HEK293 (cell line): Measurements from ENCODE around the gene BCL6B.
A peak's percentile ranks its signal among the peaks of the same experiment; 100 is the strongest.

Experiments used
- CTCF ChIA-PET: fragments of 350-600 bp; formaldehyde crosslinking; extraction: SDS; loops from one replicate; lab custom pipeline; 2021; ENCODE audit warnings: antibody characterized with exemption; lab: Yijun Ruan, JAX
- POLR2A ChIA-PET: fragments of 300-600 bp; formaldehyde crosslinking; extraction: SDS; loops from one replicate; lab custom pipeline; 2020; ENCODE audit warnings: antibody characterized with exemption, inconsistent platforms; lab: Yijun Ruan, JAX
- H3K27ac ChIP-seq: fragments of 200-500 bp; sonication (Bioruptor generic); 2 replicates; pipeline ENCODE4 v1.5.1; 2014; ENCODE audit warnings: low read depth, low read length, control low read depth, inconsistent platforms; ENCODE audit errors: extremely low read depth
- H3K36me3 ChIP-seq, 2 experiments: fragments of 200-500 bp in 1 of 2; sonication (Bioruptor generic) in 1 of 2; 1 replicate in 1 of 2; 2 replicates in 1 of 2; pipeline ENCODE4 v1.5.1; 2014 to 2017; ENCODE audit warnings: inconsistent platforms in 2 of 2, low read length in 2 of 2; ENCODE audit not compliant: control insufficient read depth in 2 of 2, insufficient read depth in 1 of 2
- H3K4me1 ChIP-seq: fragments of 200-500 bp; sonication (Bioruptor generic); 2 replicates; pipeline ENCODE4 v1.5.1; 2014; ENCODE audit warnings: mild to moderate bottlenecking, low read length, inconsistent platforms; ENCODE audit not compliant: control insufficient read depth, insufficient read depth
- H3K4me3 ChIP-seq: 2 replicates; pipeline ENCODE4 v1.5.1; 2011; ENCODE audit warnings: low read depth, mild to moderate bottlenecking, control low read depth, low read length, moderate library complexity
- H3K9me3 ChIP-seq: fragments of 200-500 bp; sonication (Bioruptor generic); 2 replicates; pipeline ENCODE4 v1.5.1; 2014; ENCODE audit warnings: low read depth, low read length, inconsistent platforms; ENCODE audit not compliant: control insufficient read depth, insufficient read depth
- CTCF ChIP-seq: fragments of 450-650 bp; formaldehyde crosslinking; IDR thresholded peaks from 2 replicates; pipeline ENCODE4 v1.5.1; 2016; ENCODE audit warnings: missing biosample characterization, missing genetic modification characterization
- GLIS2 ChIP-seq: fragments of 450-650 bp; formaldehyde crosslinking; IDR thresholded peaks from 2 replicates; pipeline ENCODE4 v1.5.1; 2016; ENCODE audit warnings: missing biosample characterization, missing genetic modification characterization
- HIC1 ChIP-seq: fragments of 450-650 bp; formaldehyde crosslinking; IDR thresholded peaks from 2 replicates; pipeline ENCODE4 v1.5.1; 2016; ENCODE audit warnings: missing biosample characterization, missing genetic modification characterization
- SP3 ChIP-seq: fragments of 450-650 bp; formaldehyde crosslinking; IDR thresholded peaks from 2 replicates; pipeline ENCODE4 v1.5.1; 2016; ENCODE audit warnings: missing biosample characterization, missing genetic modification characterization
- ZBTB8A ChIP-seq: fragments of 450-650 bp; formaldehyde crosslinking; IDR thresholded peaks from 2 replicates; pipeline ENCODE4 v1.5.1; 2016; ENCODE audit warnings: missing biosample characterization, missing genetic modification characterization
- ZFP37 ChIP-seq: fragments of 450-650 bp; formaldehyde crosslinking; IDR thresholded peaks from 2 replicates; pipeline ENCODE4 v1.5.1; 2016; ENCODE audit warnings: missing biosample characterization, missing genetic modification characterization
- ZNF16 ChIP-seq: fragments of 450-650 bp; formaldehyde crosslinking; IDR thresholded peaks from 2 replicates; pipeline ENCODE4 v1.5.1; 2016; ENCODE audit warnings: low read depth, missing biosample characterization, missing genetic modification characterization
- ZNF174 ChIP-seq: fragments of 450-650 bp; formaldehyde crosslinking; IDR thresholded peaks from 2 replicates; pipeline ENCODE4 v1.5.0; 2017; ENCODE audit warnings: missing biosample characterization, mild to moderate bottlenecking, missing genetic modification characterization
- ZNF221 ChIP-seq: fragments of 450-650 bp; formaldehyde crosslinking; IDR thresholded peaks from 2 replicates; pipeline ENCODE4 v1.5.1; 2017; ENCODE audit warnings: missing biosample characterization, missing genetic modification characterization, borderline replicate concordance
- ZNF324 ChIP-seq: fragments of 450-650 bp; formaldehyde crosslinking; IDR thresholded peaks from 2 replicates; pipeline ENCODE4 v1.5.1; 2016; ENCODE audit warnings: missing biosample characterization, missing genetic modification characterization
- ZNF354C ChIP-seq: fragments of 450-650 bp; formaldehyde crosslinking; IDR thresholded peaks from 2 replicates; pipeline ENCODE4 v1.5.1; 2016; ENCODE audit warnings: missing biosample characterization, missing genetic modification characterization, low read depth, borderline replicate concordance
- ZNF398 ChIP-seq: fragments of 450-650 bp; formaldehyde crosslinking; IDR thresholded peaks from 2 replicates; pipeline ENCODE4 v1.5.1; 2017; ENCODE audit warnings: missing biosample characterization, missing genetic modification characterization
- ZNF423 ChIP-seq: fragments of 450-650 bp; formaldehyde crosslinking; IDR thresholded peaks from 2 replicates; pipeline ENCODE4 v1.5.1; 2016; ENCODE audit warnings: missing biosample characterization, missing genetic modification characterization
- ZNF777 ChIP-seq: fragments of 450-650 bp; formaldehyde crosslinking; IDR thresholded peaks from 2 replicates; pipeline ENCODE4 v1.5.1; 2017; ENCODE audit warnings: missing biosample characterization, missing genetic modification characterization, borderline replicate concordance
- ZNF792 ChIP-seq: fragments of 450-650 bp; formaldehyde crosslinking; IDR thresholded peaks from 2 replicates; pipeline ENCODE4 v1.5.1; 2016; ENCODE audit warnings: missing biosample characterization, missing genetic modification characterization
- ZNF830 ChIP-seq: fragments of 450-650 bp; IDR thresholded peaks from 2 replicates; pipeline ENCODE4 v1.5.0; 2018; ENCODE audit warnings: missing biosample characterization, missing genetic modification characterization, low read depth, mild to moderate bottlenecking, moderate library complexity
- TF ChIP-seq, protein P1 (sequence below): fragments of 450-650 bp; formaldehyde crosslinking; conservative IDR thresholded peaks from 2 replicates; pipeline ENCODE4 v1.5.1; 2016; ENCODE audit warnings: low read depth, missing biosample characterization, missing genetic modification characterization
- TF ChIP-seq, protein P2 (sequence below): fragments of 450-650 bp; formaldehyde crosslinking; IDR thresholded peaks from 2 replicates; pipeline ENCODE4; 2016; ENCODE audit warnings: missing biosample characterization, missing genetic modification characterization
- TF ChIP-seq, protein P3 (sequence below): fragments of 450-650 bp; formaldehyde crosslinking; IDR thresholded peaks from 2 replicates; pipeline ENCODE4 v1.5.1; 2016; ENCODE audit warnings: missing biosample characterization, missing genetic modification characterization

Gene BCL6B

DNA sequence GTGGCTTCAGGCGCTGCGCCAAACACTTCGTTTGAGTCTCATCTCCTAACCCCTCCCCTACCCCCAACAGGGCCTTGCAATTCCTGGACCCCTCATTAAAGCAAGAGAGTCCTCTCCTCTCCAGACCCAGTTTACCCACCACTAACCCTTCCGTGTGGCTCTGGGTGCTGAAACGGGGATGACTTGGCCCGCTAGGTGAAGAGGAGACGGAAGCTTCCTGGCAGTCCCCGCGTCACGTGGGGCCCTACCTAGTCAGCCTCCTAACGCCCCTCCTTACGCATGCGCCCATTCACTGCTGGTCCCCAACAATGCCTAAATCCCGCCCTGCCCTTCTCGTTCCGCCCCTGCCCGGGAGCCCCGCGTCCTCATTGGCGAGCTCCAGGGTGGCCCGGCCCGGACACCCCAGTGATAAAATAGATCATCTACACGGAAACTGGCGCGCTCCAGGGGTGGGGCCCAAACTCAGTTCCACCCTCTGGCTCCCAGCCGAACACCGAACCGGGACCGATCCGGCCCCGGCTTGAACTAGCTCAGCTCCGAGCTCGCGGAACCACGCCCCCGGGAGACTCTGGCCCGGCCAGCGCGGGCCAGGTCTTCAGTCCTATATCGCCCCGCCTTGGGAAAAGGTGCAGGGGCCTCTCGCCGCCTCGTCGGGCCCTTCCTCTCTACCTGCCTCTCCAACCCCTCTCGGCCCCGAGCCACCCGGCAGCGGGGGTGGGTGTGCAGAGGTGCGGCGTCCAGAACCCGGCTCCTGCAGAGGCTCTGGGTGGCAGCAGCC lies 12.9 kb downstream of the BCL6B start, which contains the start of gene SLC16A13 (continued):
- TF ChIP-seq ZNF423 (tag by site-specific recombination), result 0 out of 2 replicates have a peak, but pooled peaks have one; percentile 38
- peak; percentile 82 for TF ChIP-seq SP3 (tag by site-specific recombination)

DNA sequence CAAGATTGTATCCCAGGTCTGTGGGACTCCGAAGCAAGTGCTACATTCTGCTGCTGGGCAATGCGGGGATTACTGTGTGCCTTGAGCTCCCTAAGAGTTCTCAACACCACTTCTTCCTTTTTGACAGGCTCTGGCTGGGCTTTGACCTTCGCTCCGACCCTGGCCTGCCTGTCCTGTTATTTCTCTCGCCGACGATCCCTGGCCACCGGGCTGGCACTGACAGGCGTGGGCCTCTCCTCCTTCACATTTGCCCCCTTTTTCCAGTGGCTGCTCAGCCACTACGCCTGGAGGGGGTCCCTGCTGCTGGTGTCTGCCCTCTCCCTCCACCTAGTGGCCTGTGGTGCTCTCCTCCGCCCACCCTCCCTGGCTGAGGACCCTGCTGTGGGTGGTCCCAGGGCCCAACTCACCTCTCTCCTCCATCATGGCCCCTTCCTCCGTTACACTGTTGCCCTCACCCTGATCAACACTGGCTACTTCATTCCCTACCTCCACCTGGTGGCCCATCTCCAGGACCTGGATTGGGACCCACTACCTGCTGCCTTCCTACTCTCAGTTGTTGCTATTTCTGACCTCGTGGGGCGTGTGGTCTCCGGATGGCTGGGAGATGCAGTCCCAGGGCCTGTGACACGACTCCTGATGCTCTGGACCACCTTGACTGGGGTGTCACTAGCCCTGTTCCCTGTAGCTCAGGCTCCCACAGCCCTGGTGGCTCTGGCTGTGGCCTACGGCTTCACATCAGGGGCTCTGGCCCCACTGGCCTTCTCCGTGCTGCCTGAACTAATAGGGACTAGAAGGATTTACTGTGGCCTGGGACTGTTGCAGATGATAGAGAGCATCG lies 15.4 kb downstream of the BCL6B start:
- POLR2A ChIA-PET, result no interaction called here
- H3K36me3 ChIP-seq, result peaks cover 0 to 4% of the 10 kb centered on the region in 2 experiments; a peak in 1 of 3 replicates
- CTCF ChIA-PET, result interaction anchor here (0.6 to 3.5 kb wide), 11 partner anchors 8 to 1495 kb away, joined by 3 to 33 read pairs (median 5); no protein-coding TSS in a partner anchor
- H3K9me3 ChIP-seq, result no peaks in the 10 kb centered on the region
- H3K27ac ChIP-seq, result no peak overlapping the region
- peaks cover 2% of the 10 kb centered on the region; the same call in 1 of the 2 replicates for H3K4me1 ChIP-seq
- H3K4me3 ChIP-seq, result no peak overlapping the region
- TF ChIP-seq ZNF830 (no peak), CTCF (tag by site-specific recombination) (peak; percentile 69), ZNF792 (tag by site-specific recombination) (no peak), ZNF221 (tag by site-specific recombination) (no peak), ZNF398 (tag by site-specific recombination) (no peak), ZNF777 (tag by site-specific recombination) (no peak), ZNF324 (tag by site-specific recombination) (no peak), HIC1 (tag by site-specific recombination) (no peak), ZBTB8A (tag by site-specific recombination) (no peak), ZNF354C (tag by site-specific recombination) (no peak), ZNF16 (tag by site-specific recombination) (no peak), GLIS2 (tag by site-specific recombination) (peak; percentile 39; the same call in 1 of the 2 replicates), ZNF174 (tag by site-specific recombination) (no peak), ZFP37 (tag by site-specific recombination) (no peak)
- TF ChIP-seq, protein P1, sequence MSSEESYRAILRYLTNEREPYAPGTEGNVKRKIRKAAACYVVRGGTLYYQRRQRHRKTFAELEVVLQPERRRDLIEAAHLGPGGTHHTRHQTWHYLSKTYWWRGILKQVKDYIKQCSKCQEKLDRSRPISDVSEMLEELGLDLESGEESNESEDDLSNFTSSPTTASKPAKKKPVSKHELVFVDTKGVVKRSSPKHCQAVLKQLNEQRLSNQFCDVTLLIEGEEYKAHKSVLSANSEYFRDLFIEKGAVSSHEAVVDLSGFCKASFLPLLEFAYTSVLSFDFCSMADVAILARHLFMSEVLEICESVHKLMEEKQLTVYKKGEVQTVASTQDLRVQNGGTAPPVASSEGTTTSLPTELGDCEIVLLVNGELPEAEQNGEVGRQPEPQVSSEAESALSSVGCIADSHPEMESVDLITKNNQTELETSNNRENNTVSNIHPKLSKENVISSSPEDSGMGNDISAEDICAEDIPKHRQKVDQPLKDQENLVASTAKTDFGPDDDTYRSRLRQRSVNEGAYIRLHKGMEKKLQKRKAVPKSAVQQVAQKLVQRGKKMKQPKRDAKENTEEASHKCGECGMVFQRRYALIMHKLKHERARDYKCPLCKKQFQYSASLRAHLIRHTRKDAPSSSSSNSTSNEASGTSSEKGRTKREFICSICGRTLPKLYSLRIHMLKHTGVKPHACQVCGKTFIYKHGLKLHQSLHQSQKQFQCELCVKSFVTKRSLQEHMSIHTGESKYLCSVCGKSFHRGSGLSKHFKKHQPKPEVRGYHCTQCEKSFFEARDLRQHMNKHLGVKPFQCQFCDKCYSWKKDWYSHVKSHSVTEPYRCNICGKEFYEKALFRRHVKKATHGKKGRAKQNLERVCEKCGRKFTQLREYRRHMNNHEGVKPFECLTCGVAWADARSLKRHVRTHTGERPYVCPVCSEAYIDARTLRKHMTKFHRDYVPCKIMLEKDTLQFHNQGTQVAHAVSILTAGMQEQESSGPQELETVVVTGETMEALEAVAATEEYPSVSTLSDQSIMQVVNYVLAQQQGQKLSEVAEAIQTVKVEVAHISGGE (tag by site-specific recombination), result no peak
- TF ChIP-seq, protein P2, sequence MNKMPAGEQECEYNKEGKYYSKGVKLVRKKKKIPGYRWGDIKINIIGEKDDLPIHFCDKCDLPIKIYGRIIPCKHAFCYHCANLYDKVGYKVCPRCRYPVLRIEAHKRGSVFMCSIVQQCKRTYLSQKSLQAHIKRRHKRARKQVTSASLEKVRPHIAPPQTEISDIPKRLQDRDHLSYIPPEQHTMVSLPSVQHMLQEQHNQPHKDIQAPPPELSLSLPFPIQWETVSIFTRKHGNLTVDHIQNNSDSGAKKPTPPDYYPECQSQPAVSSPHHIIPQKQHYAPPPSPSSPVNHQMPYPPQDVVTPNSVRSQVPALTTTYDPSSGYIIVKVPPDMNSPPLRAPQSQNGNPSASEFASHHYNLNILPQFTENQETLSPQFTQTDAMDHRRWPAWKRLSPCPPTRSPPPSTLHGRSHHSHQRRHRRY, result no peak
- TF ChIP-seq, protein P3, sequence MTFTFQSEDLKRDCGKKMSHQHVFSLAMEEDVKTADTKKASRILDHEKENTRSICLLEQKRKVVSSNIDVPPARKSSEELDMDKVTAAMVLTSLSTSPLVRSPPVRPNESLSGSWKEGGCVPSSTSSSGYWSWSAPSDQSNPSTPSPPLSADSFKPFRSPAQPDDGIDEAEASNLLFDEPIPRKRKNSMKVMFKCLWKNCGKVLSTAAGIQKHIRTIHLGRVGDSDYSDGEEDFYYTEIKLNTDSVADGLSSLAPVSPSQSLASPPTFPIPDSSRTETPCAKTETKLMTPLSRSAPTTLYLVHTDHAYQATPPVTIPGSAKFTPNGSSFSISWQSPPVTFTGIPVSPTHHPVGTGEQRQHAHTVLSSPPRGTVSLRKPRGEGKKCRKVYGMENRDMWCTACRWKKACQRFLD (tag by site-specific recombination), result no peak
